ENCODE measurements around the gene SIPA1L3.

Gene SIPA1L3

GRCh38 chr19:38204728-38205127 is 297.7 kb downstream of the SIPA1L3 start:
- Histone ChIP-seq H3K23ac (ENCODE audit: low read depth, low read length, poor library complexity) (no peak overlapping the region), H3K9me3 (replicated peaks in 1 of 2; ENCODE audit: control insufficient read depth in 2 of 2, insufficient read depth in 1 of 2, low read depth in 1 of 2, low read length in 2 of 2) (no peaks in the 10 kb centered on the region), H3K79me1 (ENCODE audit: low read depth, low read length) (no peaks in the 10 kb centered on the region), H3K9ac (ENCODE audit: low read depth, low read length, poor library complexity) (no peak overlapping the region), H3K14ac (ENCODE audit: low read length) (no peak overlapping the region), H3K27ac (replicated peaks; ENCODE audit: low read length) (no peak overlapping the region), H2AFZ (ENCODE audit: low read length) (no peak overlapping the region), H2BK12ac (ENCODE audit: low read length) (no peak overlapping the region), H3K4me2 (ENCODE audit: insufficient read depth, low read length, poor library complexity, severe bottlenecking) (no peak overlapping the region), H3K4me3 (ENCODE audit: low read length in 2 of 2) (no peak overlapping the region), H2AK5ac (ENCODE audit: low read depth, low read length) (no peak overlapping the region), H3K4me1 (ENCODE audit: control insufficient read depth in 2 of 2, insufficient read depth in 1 of 2, low read depth in 1 of 2, low read length in 2 of 2) (peaks cover 16 to 18% of the 10 kb centered on the region in 2 donors), H2BK120ac (ENCODE audit: low read depth, low read length) (no peak overlapping the region), H3K18ac (ENCODE audit: low read length) (no peak overlapping the region), H4K8ac (ENCODE audit: low read depth, low read length) (no peak overlapping the region), H4K91ac (ENCODE audit: low read depth, low read length, poor library complexity) (no peak overlapping the region), H2BK5ac (ENCODE audit: low read length) (no peak overlapping the region), H2BK15ac (ENCODE audit: low read length) (no peak overlapping the region), H3K36me3 (replicated peaks in 1 of 2; ENCODE audit: control insufficient read depth in 2 of 2, insufficient read depth in 2 of 2, low read length in 2 of 2) (peaks cover 2 to 33% of the 10 kb centered on the region in 2 donors), H3K4ac (ENCODE audit: low read length) (no peak overlapping the region), H3K27me3 (ENCODE audit: control insufficient read depth in 3 of 3, insufficient read depth in 3 of 3, low read depth in 1 of 3, low read length in 3 of 3) (no peaks in the 10 kb centered on the region)
- WGBS, 2 donors (ENCODE audit: extremely low coverage in 2 of 2, insufficient read length in 2 of 2, insufficient replicate concordance in 1 of 2) = no CpG with 5 or more reads among the region's 8 CpGs
- DNase-seq (ENCODE audit: low spot score) = no peak

- peak overlapping the region; percentile 32 for H3K27ac ChIP-seq (replicated peaks; ENCODE audit: low read length)
- peak overlapping the region; percentile 12 for H3K4ac ChIP-seq (ENCODE audit: low read length)
- WGBS, 2 donors (ENCODE audit: extremely low coverage in 2 of 2, insufficient read length in 2 of 2, insufficient replicate concordance in 1 of 2) = no CpG with 5 or more reads among the region's 36 CpGs
- H4K8ac ChIP-seq (ENCODE audit: low read depth, low read length) = no peak overlapping the region
- peak overlapping the region; percentile 68 for H2BK5ac ChIP-seq (ENCODE audit: low read length)
- peak overlapping the region; percentile 61 for H4K91ac ChIP-seq (ENCODE audit: low read depth, low read length, poor library complexity)
- peak overlapping the region; percentile 83 for H3K23ac ChIP-seq (ENCODE audit: low read depth, low read length, poor library complexity)
- peaks cover 22 to 29% of the 10 kb centered on the region in 2 donors for H3K4me1 ChIP-seq (ENCODE audit: control insufficient read depth in 2 of 2, insufficient read depth in 1 of 2, low read depth in 1 of 2, low read length in 2 of 2)
- no peak overlapping the region for H2BK120ac ChIP-seq (ENCODE audit: low read depth, low read length)
- H3K9ac ChIP-seq (ENCODE audit: low read depth, low read length, poor library complexity) = peak overlapping the region; percentile 66
- H3K14ac ChIP-seq (ENCODE audit: low read length) = no peak overlapping the region
- no peak overlapping the region for H3K4me3 ChIP-seq (ENCODE audit: low read length in 2 of 2)
- H3K27me3 ChIP-seq (ENCODE audit: control insufficient read depth in 3 of 3, insufficient read depth in 3 of 3, low read depth in 1 of 3, low read length in 3 of 3) = no peaks in the 10 kb centered on the region
- no peak overlapping the region for H2BK12ac ChIP-seq (ENCODE audit: low read length)
- no peak overlapping the region for H3K4me2 ChIP-seq (ENCODE audit: insufficient read depth, low read length, poor library complexity, severe bottlenecking)
- H3K36me3 ChIP-seq (replicated peaks in 1 of 2; ENCODE audit: control insufficient read depth in 2 of 2, insufficient read depth in 2 of 2, low read length in 2 of 2) = peaks cover 2 to 27% of the 10 kb centered on the region in 2 donors
- DNase-seq (ENCODE audit: low spot score) = no peak
- H3K9me3 ChIP-seq (replicated peaks in 1 of 2; ENCODE audit: control insufficient read depth in 2 of 2, insufficient read depth in 1 of 2, low read depth in 1 of 2, low read length in 2 of 2) = no peaks in the 10 kb centered on the region
- peak overlapping the region; percentile 92 for H2AK5ac ChIP-seq (ENCODE audit: low read depth, low read length)
- H3K79me1 ChIP-seq (ENCODE audit: low read depth, low read length) = no peaks in the 10 kb centered on the region
- peak overlapping the region; percentile 84 for H3K18ac ChIP-seq (ENCODE audit: low read length)
- peak overlapping the region; percentile 82 for H2BK15ac ChIP-seq (ENCODE audit: low read length)
- H2AFZ ChIP-seq (ENCODE audit: low read length) = no peak overlapping the region
Observed at GRCh38 chr19:38206006-38206745, 299.2 kb downstream of the SIPA1L3 start.

DNA sequence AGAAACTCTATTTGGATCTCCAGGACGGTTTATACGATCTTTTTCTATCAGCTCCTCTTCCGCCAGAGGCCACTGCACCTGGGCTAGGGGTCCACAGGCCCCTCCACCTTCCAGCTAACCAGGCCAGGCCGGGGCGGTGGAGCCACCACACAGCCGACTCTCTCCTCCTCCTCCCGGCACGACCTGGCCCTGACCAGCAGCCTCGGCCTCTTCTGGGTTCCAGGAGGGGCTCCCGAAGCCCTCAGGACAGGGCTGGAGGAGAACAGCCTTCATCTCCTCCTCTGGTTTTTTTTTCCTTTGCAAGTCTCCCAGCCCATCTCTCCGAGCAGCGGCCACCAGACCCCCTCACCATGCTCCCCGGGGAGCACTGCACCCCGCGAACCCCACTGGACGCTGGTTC is 299.9 kb downstream of the SIPA1L3 start:
- WGBS, 2 donors (ENCODE audit: extremely low coverage in 2 of 2, insufficient read length in 2 of 2, insufficient replicate concordance in 1 of 2) = no CpG with 5 or more reads among the region's 16 CpGs
- no peak overlapping the region for H3K27ac ChIP-seq (replicated peaks; ENCODE audit: low read length)

DNA sequence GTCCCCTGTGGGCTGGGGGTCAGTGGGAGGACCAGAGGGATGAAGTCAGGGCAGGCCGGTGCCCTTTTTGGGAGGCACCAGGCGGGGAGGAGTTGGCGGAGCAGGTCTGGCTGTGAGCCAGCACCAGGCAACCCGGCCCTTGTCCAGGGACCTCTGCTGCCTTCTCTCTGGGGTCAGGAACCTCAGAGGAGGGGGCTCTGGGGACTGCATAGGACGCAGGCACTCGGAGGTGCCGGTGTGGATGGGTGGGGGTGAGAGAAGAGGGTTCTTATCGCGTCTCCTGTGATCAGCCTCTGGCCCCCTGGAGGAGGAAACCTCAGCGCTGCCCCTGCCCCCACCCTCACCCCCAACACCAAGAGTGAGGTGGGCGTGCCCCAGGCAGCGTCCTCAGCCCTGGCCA is 300.5 kb downstream of the SIPA1L3 start:
- Histone ChIP-seq H4K91ac (ENCODE audit: low read depth, low read length, poor library complexity) (no peak overlapping the region), H2BK5ac (ENCODE audit: low read length) (peak overlapping the region; percentile 29), H3K4me1 (ENCODE audit: control insufficient read depth in 2 of 2, insufficient read depth in 1 of 2, low read depth in 1 of 2, low read length in 2 of 2) (peaks cover 27 to 36% of the 10 kb centered on the region in 2 donors), H2AK5ac (ENCODE audit: low read depth, low read length) (peak overlapping the region; percentile 24), H2BK15ac (ENCODE audit: low read length) (peak overlapping the region; percentile 40), H2BK12ac (ENCODE audit: low read length) (no peak overlapping the region), H2AFZ (ENCODE audit: low read length) (no peak overlapping the region), H3K23ac (ENCODE audit: low read depth, low read length, poor library complexity) (no peak overlapping the region), H3K79me1 (ENCODE audit: low read depth, low read length) (no peaks in the 10 kb centered on the region), H3K14ac (ENCODE audit: low read length) (peak overlapping the region; percentile 39), H3K36me3 (replicated peaks in 1 of 2; ENCODE audit: control insufficient read depth in 2 of 2, insufficient read depth in 2 of 2, low read length in 2 of 2) (peaks cover under 1 to 17% of the 10 kb centered on the region in 2 donors), H3K9me3 (replicated peaks in 1 of 2; ENCODE audit: control insufficient read depth in 2 of 2, insufficient read depth in 1 of 2, low read depth in 1 of 2, low read length in 2 of 2) (no peaks in the 10 kb centered on the region), H2BK120ac (ENCODE audit: low read depth, low read length) (no peak overlapping the region), H3K4me3 (ENCODE audit: low read length in 2 of 2) (no peak overlapping the region), H3K18ac (ENCODE audit: low read length) (peak overlapping the region; percentile 78), H3K27ac (replicated peaks; ENCODE audit: low read length) (peak overlapping the region; percentile 32), H4K8ac (ENCODE audit: low read depth, low read length) (peak overlapping the region; percentile 97), H3K4me2 (ENCODE audit: insufficient read depth, low read length, poor library complexity, severe bottlenecking) (no peak overlapping the region), H3K4ac (ENCODE audit: low read length) (no peak overlapping the region), H3K9ac (ENCODE audit: low read depth, low read length, poor library complexity) (no peak overlapping the region), H3K27me3 (ENCODE audit: control insufficient read depth in 3 of 3, insufficient read depth in 3 of 3, low read depth in 1 of 3, low read length in 3 of 3) (no peaks in the 10 kb centered on the region)
- DNase-seq (ENCODE audit: low spot score) = no peak
- WGBS, 2 donors (ENCODE audit: extremely low coverage in 2 of 2, insufficient read length in 2 of 2, insufficient replicate concordance in 1 of 2) = no CpG with 5 or more reads among the region's 12 CpGs

More for the DNA sequence above, 299.9 kb downstream of the SIPA1L3 start:
- no peak overlapping the region for H4K8ac ChIP-seq (ENCODE audit: low read depth, low read length)
- H3K9ac ChIP-seq (ENCODE audit: low read depth, low read length, poor library complexity) = no peak overlapping the region
- peaks cover 26 to 36% of the 10 kb centered on the region in 2 donors for H3K4me1 ChIP-seq (ENCODE audit: control insufficient read depth in 2 of 2, insufficient read depth in 1 of 2, low read depth in 1 of 2, low read length in 2 of 2)
- H3K14ac ChIP-seq (ENCODE audit: low read length) = no peak overlapping the region
- no peaks in the 10 kb centered on the region for H3K9me3 ChIP-seq (replicated peaks in 1 of 2; ENCODE audit: control insufficient read depth in 2 of 2, insufficient read depth in 1 of 2, low read depth in 1 of 2, low read length in 2 of 2)
- peak overlapping the region; percentile 82 for H2BK15ac ChIP-seq (ENCODE audit: low read length)
- no peak overlapping the region for H3K23ac ChIP-seq (ENCODE audit: low read depth, low read length, poor library complexity)
- no peak overlapping the region for H3K4ac ChIP-seq (ENCODE audit: low read length)
- peak overlapping the region; percentile 77 for H3K18ac ChIP-seq (ENCODE audit: low read length)
- H2AFZ ChIP-seq (ENCODE audit: low read length) = no peak overlapping the region
- H3K4me3 ChIP-seq (ENCODE audit: low read length in 2 of 2) = no peak overlapping the region
- H2BK120ac ChIP-seq (ENCODE audit: low read depth, low read length) = no peak overlapping the region
- H3K36me3 ChIP-seq (replicated peaks in 1 of 2; ENCODE audit: control insufficient read depth in 2 of 2, insufficient read depth in 2 of 2, low read length in 2 of 2) = peaks cover 2 to 21% of the 10 kb centered on the region in 2 donors
- no peak overlapping the region for H3K4me2 ChIP-seq (ENCODE audit: insufficient read depth, low read length, poor library complexity, severe bottlenecking)
- H2AK5ac ChIP-seq (ENCODE audit: low read depth, low read length) = peak overlapping the region; percentile 92
- H3K27me3 ChIP-seq (ENCODE audit: control insufficient read depth in 3 of 3, insufficient read depth in 3 of 3, low read depth in 1 of 3, low read length in 3 of 3) = no peaks in the 10 kb centered on the region
- no peaks in the 10 kb centered on the region for H3K79me1 ChIP-seq (ENCODE audit: low read depth, low read length)
- no peak overlapping the region for H2BK12ac ChIP-seq (ENCODE audit: low read length)
- no peak for DNase-seq (ENCODE audit: low spot score)
- peak overlapping the region; percentile 68 for H2BK5ac ChIP-seq (ENCODE audit: low read length)
- H4K91ac ChIP-seq (ENCODE audit: low read depth, low read length, poor library complexity) = no peak overlapping the region

Data from neuronal stem cell (in vitro differentiated cells).